ENCODE data around the gene TRIP12. TPM values are rescaled to one million over a fixed set of nuclear protein-coding genes. Genes with fewer than 3 reads are reported as not detected.
"Not testable (repeated sequence)": the region's sequence is repeated elsewhere in the genome, so short reads cannot be mapped to it uniquely, and the experiment has no call there.

Gene TRIP12
- total and polyA plus RNA-seq, 4 donors, result 106 to 233 (median 159) TPM

- no peaks in the 10 kb centered on the region for H3K9me3 ChIP-seq (ENCODE audit: control insufficient read depth, insufficient read depth, low read length)
- no peak for DNase-seq (ENCODE audit: low read depth in 4 of 6, low spot score in 6 of 6)
- no peaks in the 10 kb centered on the region for H3K27me3 ChIP-seq (ENCODE audit: control insufficient read depth, insufficient read depth, low read length)
- H3K27ac ChIP-seq (ENCODE audit: low read depth, low read length), result no peak overlapping the region
- H3K4me1 ChIP-seq (ENCODE audit: control insufficient read depth, insufficient read depth, low read length), result no peaks in the 10 kb centered on the region
- WGBS (ENCODE audit: insufficient coverage), result no CpG with 5 or more reads among the region's 1 CpG
- H3K36me3 ChIP-seq (ENCODE audit: control insufficient read depth, insufficient read depth, low read length), result peaks cover 21% of the 10 kb centered on the region
- H3K4me3 ChIP-seq (ENCODE audit: low read depth, low read length), result no peak overlapping the region
These were observed 147.6 kb downstream of the TRIP12 start for GRCh38 chr2:229774237-229774636.

GRCh38 chr2:229768235-229768634 lies 153.6 kb downstream of the TRIP12 start:
- Histone ChIP-seq H3K27ac (ENCODE audit: low read depth, low read length) (no peak overlapping the region), H3K4me1 (ENCODE audit: control insufficient read depth, insufficient read depth, low read length) (no peaks in the 10 kb centered on the region), H3K36me3 (ENCODE audit: control insufficient read depth, insufficient read depth, low read length) (peaks cover 22% of the 10 kb centered on the region), H3K4me3 (ENCODE audit: low read depth, low read length) (no peak overlapping the region), H3K27me3 (ENCODE audit: control insufficient read depth, insufficient read depth, low read length) (no peaks in the 10 kb centered on the region), H3K9me3 (ENCODE audit: control insufficient read depth, insufficient read depth, low read length) (no peaks in the 10 kb centered on the region)
- DNase-seq (ENCODE audit: low read depth in 4 of 6, low spot score in 6 of 6), result no peak
- 85% methylated on average over 1 of the region's 1 CpG for WGBS (ENCODE audit: insufficient coverage)

GRCh38 chr2:229765721-229766120 lies 156.1 kb downstream of the TRIP12 start:
- no peaks in the 10 kb centered on the region for H3K9me3 ChIP-seq (ENCODE audit: control insufficient read depth, insufficient read depth, low read length)
- no peak overlapping the region for H3K27ac ChIP-seq (ENCODE audit: low read depth, low read length)
- no peak overlapping the region for H3K4me3 ChIP-seq (ENCODE audit: low read depth, low read length)
- H3K27me3 ChIP-seq (ENCODE audit: control insufficient read depth, insufficient read depth, low read length), result no peaks in the 10 kb centered on the region
- peaks cover 10% of the 10 kb centered on the region for H3K36me3 ChIP-seq (ENCODE audit: control insufficient read depth, insufficient read depth, low read length)
- H3K4me1 ChIP-seq (ENCODE audit: control insufficient read depth, insufficient read depth, low read length), result no peaks in the 10 kb centered on the region
- DNase-seq (ENCODE audit: low read depth in 4 of 6, low spot score in 6 of 6), result no peak

GRCh38 chr2:229761663-229762062 lies 160.1 kb downstream of the TRIP12 start:
- no CpG with 5 or more reads among the region's 1 CpG for WGBS (ENCODE audit: insufficient coverage)
- no peaks in the 10 kb centered on the region for H3K27me3 ChIP-seq (ENCODE audit: control insufficient read depth, insufficient read depth, low read length)
- no peaks in the 10 kb centered on the region for H3K9me3 ChIP-seq (ENCODE audit: control insufficient read depth, insufficient read depth, low read length)
- peaks cover 3% of the 10 kb centered on the region for H3K36me3 ChIP-seq (ENCODE audit: control insufficient read depth, insufficient read depth, low read length)
- peak in 1 of 6 donors; percentile 3 for DNase-seq (ENCODE audit: low read depth in 4 of 6, low spot score in 6 of 6)
- no peak overlapping the region for H3K27ac ChIP-seq (ENCODE audit: low read depth, low read length)
- no peak overlapping the region for H3K4me3 ChIP-seq (ENCODE audit: low read depth, low read length)
- H3K4me1 ChIP-seq (ENCODE audit: control insufficient read depth, insufficient read depth, low read length), result no peaks in the 10 kb centered on the region

- WGBS (ENCODE audit: insufficient coverage), result 95% methylated on average over 3 of the region's 10 CpGs
These were observed 164.3 kb downstream of the TRIP12 start for GRCh38 chr2:229757462-229757861.

GRCh38 chr2:229752970-229753729 lies 168.7 kb downstream of the TRIP12 start:
- no peak for DNase-seq (ENCODE audit: low read depth in 4 of 6, low spot score in 6 of 6)
- H3K4me1 ChIP-seq (ENCODE audit: control insufficient read depth, insufficient read depth, low read length), result no peaks in the 10 kb centered on the region
- no peaks in the 10 kb centered on the region for H3K27me3 ChIP-seq (ENCODE audit: control insufficient read depth, insufficient read depth, low read length)
- H3K4me3 ChIP-seq (ENCODE audit: low read depth, low read length), result no peak overlapping the region
- WGBS (ENCODE audit: insufficient coverage), result 100% methylated on average over 1 of the region's 11 CpGs
- no peaks in the 10 kb centered on the region for H3K36me3 ChIP-seq (ENCODE audit: control insufficient read depth, insufficient read depth, low read length)
- H3K27ac ChIP-seq (ENCODE audit: low read depth, low read length), result no peak overlapping the region
- H3K9me3 ChIP-seq (ENCODE audit: control insufficient read depth, insufficient read depth, low read length), result no peaks in the 10 kb centered on the region

More at GRCh38 chr2:229757462-229757861, 164.3 kb downstream of the TRIP12 start:
- H3K4me1 ChIP-seq (ENCODE audit: control insufficient read depth, insufficient read depth, low read length); H3K27me3 ChIP-seq (ENCODE audit: control insufficient read depth, insufficient read depth, low read length); DNase-seq (ENCODE audit: low read depth in 4 of 6, low spot score in 6 of 6); H3K36me3 ChIP-seq (ENCODE audit: control insufficient read depth, insufficient read depth, low read length); H3K4me3 ChIP-seq (ENCODE audit: low read depth, low read length); H3K9me3 ChIP-seq (ENCODE audit: control insufficient read depth, insufficient read depth, low read length); H3K27ac ChIP-seq (ENCODE audit: low read depth, low read length): not testable (repeated sequence)

- Histone ChIP-seq H3K27me3 (ENCODE audit: control insufficient read depth, insufficient read depth, low read length) (no peaks in the 10 kb centered on the region), H3K27ac (ENCODE audit: low read depth, low read length) (no peak overlapping the region), H3K4me1 (ENCODE audit: control insufficient read depth, insufficient read depth, low read length) (no peaks in the 10 kb centered on the region), H3K36me3 (ENCODE audit: control insufficient read depth, insufficient read depth, low read length) (no peaks in the 10 kb centered on the region), H3K4me3 (ENCODE audit: low read depth, low read length) (no peak overlapping the region), H3K9me3 (ENCODE audit: control insufficient read depth, insufficient read depth, low read length) (no peaks in the 10 kb centered on the region)
- no peak for DNase-seq (ENCODE audit: low read depth in 4 of 6, low spot score in 6 of 6)
- WGBS (ENCODE audit: insufficient coverage), result 83% methylated on average over 1 of the region's 6 CpGs
These were observed 172.0 kb downstream of the TRIP12 start for GRCh38 chr2:229749779-229750178.

- Histone ChIP-seq H3K9me3 (ENCODE audit: control insufficient read depth, insufficient read depth, low read length) (peaks cover 2% of the 10 kb centered on the region), H3K27ac (ENCODE audit: low read depth, low read length) (no peak overlapping the region), H3K4me1 (ENCODE audit: control insufficient read depth, insufficient read depth, low read length) (no peaks in the 10 kb centered on the region), H3K27me3 (ENCODE audit: control insufficient read depth, insufficient read depth, low read length) (no peaks in the 10 kb centered on the region), H3K36me3 (ENCODE audit: control insufficient read depth, insufficient read depth, low read length) (no peaks in the 10 kb centered on the region), H3K4me3 (ENCODE audit: low read depth, low read length) (no peak overlapping the region)
- 100% methylated on average over 1 of the region's 3 CpGs for WGBS (ENCODE audit: insufficient coverage)
- DNase-seq (ENCODE audit: low read depth in 4 of 6, low spot score in 6 of 6), result no peak
These were observed 172.9 kb downstream of the TRIP12 start for GRCh38 chr2:229748950-229749349.

- H3K36me3 ChIP-seq (ENCODE audit: control insufficient read depth, insufficient read depth, low read length); H3K27me3 ChIP-seq (ENCODE audit: control insufficient read depth, insufficient read depth, low read length); DNase-seq (ENCODE audit: low read depth in 4 of 6, low spot score in 6 of 6); H3K27ac ChIP-seq (ENCODE audit: low read depth, low read length); H3K4me1 ChIP-seq (ENCODE audit: control insufficient read depth, insufficient read depth, low read length); H3K4me3 ChIP-seq (ENCODE audit: low read depth, low read length); H3K9me3 ChIP-seq (ENCODE audit: control insufficient read depth, insufficient read depth, low read length): not testable (repeated sequence)
- WGBS (ENCODE audit: insufficient coverage), result 96% methylated on average over 4 of the region's 35 CpGs
These were observed 179.1 kb downstream of the TRIP12 start for GRCh38 chr2:229742691-229743090.

- Histone ChIP-seq H3K27ac (ENCODE audit: low read depth, low read length) (no peak overlapping the region), H3K4me3 (ENCODE audit: low read depth, low read length) (no peak overlapping the region), H3K9me3 (ENCODE audit: control insufficient read depth, insufficient read depth, low read length) (peaks cover 2% of the 10 kb centered on the region), H3K36me3 (ENCODE audit: control insufficient read depth, insufficient read depth, low read length) (no peaks in the 10 kb centered on the region), H3K4me1 (ENCODE audit: control insufficient read depth, insufficient read depth, low read length) (no peaks in the 10 kb centered on the region), H3K27me3 (ENCODE audit: control insufficient read depth, insufficient read depth, low read length) (no peaks in the 10 kb centered on the region)
- WGBS (ENCODE audit: insufficient coverage), result 92% methylated on average over 2 of the region's 4 CpGs
- DNase-seq (ENCODE audit: low read depth in 4 of 6, low spot score in 6 of 6), result no peak
These were observed 181.5 kb downstream of the TRIP12 start for GRCh38 chr2:229740279-229740678.

All from spinal cord (tissue), 10 donors.